KMS-11 (cell line): ENCODE results near the gene RGS7.

Experiments
- H2AFZ ChIP-seq: fragments of 200-600 bp; sonication (generic); 2 replicates; pipeline ENCODE4 v1.6.1; 2016; ENCODE audit warnings: antibody characterized with exemption, mixed run types, low read depth
- H3K27ac ChIP-seq: fragments of 200-600 bp; sonication (generic); 2 replicates; pipeline ENCODE4 v1.6.1; 2016; ENCODE audit warnings: mild to moderate bottlenecking, mixed run types
- H3K27me3 ChIP-seq: fragments of 200-600 bp; sonication (generic); 2 replicates; pipeline ENCODE4 v1.6.1; 2017; ENCODE audit warnings: mild to moderate bottlenecking, low read depth, mixed run types, moderate library complexity; ENCODE audit not compliant: insufficient read depth
- H3K36me3 ChIP-seq: fragments of 200-600 bp; sonication (generic); 2 replicates; pipeline ENCODE4 v1.6.1; 2017; ENCODE audit warnings: mild to moderate bottlenecking, mixed run types; ENCODE audit not compliant: insufficient read depth
- H3K4me1 ChIP-seq: fragments of 200-600 bp; sonication (generic); 2 replicates; pipeline ENCODE4 v1.6.1; 2016; ENCODE audit warnings: mild to moderate bottlenecking, low read depth, mixed run types; ENCODE audit not compliant: poor library complexity, severe bottlenecking
- H3K4me2 ChIP-seq: fragments of 200-600 bp; sonication (generic); 2 replicates; pipeline ENCODE4 v1.7.0; 2016; ENCODE audit warnings: mild to moderate bottlenecking, mixed run types
- H3K4me3 ChIP-seq: fragments of 200-600 bp; sonication (generic); IDR thresholded peaks from 2 replicates; pipeline ENCODE4 v1.6.1; 2017; ENCODE audit warnings: low read depth, low read length, mixed read lengths; ENCODE audit not compliant: insufficient read depth
- H3K79me2 ChIP-seq: fragments of 200-600 bp; sonication (generic); 2 replicates; pipeline ENCODE4 v1.6.1; 2016; ENCODE audit warnings: low read depth, mixed run types; ENCODE audit not compliant: insufficient read depth
- H3K9ac ChIP-seq: fragments of 200-600 bp; sonication (generic); 2 replicates; pipeline ENCODE4 v1.6.1; 2016; ENCODE audit warnings: mild to moderate bottlenecking, mixed run types
- H4K20me1 ChIP-seq: fragments of 200-600 bp; sonication (generic); 2 replicates; pipeline ENCODE4 v1.6.1; 2016; ENCODE audit warnings: mild to moderate bottlenecking, mixed run types; ENCODE audit not compliant: insufficient read depth
- TF ChIP-seq, protein P1 (sequence below): fragments of 200-600 bp; sonication (generic); conservative IDR thresholded peaks from 2 replicates; pipeline ENCODE4 v1.6.1; 2017; ENCODE audit warnings: low read depth, mild to moderate bottlenecking, antibody characterized with exemption, low read length, moderate library complexity, mixed read lengths

Gene RGS7

DNA sequence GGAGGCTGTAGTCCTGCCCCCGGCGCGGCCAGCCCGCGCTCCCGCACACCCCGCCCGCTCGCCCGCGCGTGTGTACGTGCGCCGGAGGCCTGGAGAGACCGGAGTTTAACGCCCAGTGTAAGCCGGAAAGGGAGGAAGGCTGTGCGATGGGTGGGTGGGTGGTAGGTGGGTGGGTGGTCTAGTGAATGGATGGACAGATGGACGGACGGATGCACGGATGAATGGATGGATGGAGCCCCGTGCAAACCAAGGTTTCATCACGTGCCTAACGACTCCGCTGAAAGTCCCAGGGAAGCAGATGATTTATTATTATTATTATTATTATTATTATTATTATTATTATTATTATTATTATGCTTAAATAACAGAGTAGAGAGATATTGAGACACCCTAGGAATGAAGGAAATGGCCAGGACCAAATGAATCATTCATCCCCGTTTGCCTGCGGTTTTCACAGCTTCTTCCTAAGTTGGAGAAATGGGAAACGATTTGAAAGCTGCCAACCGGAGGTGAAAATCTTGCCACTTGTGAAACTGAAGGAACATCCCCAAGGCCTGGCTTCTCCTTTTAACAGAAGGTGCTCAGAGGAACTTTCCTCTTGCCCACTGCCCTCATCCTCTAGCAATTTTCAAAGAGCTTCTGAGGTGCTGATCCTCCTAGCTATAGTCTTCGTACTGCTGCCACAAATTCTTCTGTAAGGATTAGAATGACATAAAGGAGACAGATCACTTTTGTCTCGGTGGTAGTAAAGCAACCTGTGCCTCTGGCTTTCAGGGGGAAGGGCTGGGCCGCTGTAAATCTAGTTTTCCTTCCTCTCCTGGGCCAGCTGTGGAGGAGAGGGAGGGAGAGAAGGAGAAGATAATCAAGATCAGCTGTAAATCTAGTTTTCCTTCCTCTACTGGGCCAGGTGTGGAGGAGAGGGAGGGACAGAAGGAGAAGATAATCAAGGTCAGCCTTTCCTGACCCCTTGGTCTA, 648 bp upstream of the RGS7 start:
- Histone ChIP-seq H3K9ac (no peak overlapping the region; the same call in 1 of the 2 replicates), H3K4me1 (no peaks in the 10 kb centered on the region), H4K20me1 (no peaks in the 10 kb centered on the region), H3K36me3 (no peaks in the 10 kb centered on the region), H3K79me2 (no peaks in the 10 kb centered on the region), H2AFZ (peak overlapping the region; percentile 72), H3K27me3 (no peaks in the 10 kb centered on the region), H3K27ac (no peak overlapping the region), H3K4me2 (peak overlapping the region; percentile 23; the same call in 1 of the 2 replicates), H3K4me3 (no peak overlapping the region)
- TF ChIP-seq, protein P1, sequence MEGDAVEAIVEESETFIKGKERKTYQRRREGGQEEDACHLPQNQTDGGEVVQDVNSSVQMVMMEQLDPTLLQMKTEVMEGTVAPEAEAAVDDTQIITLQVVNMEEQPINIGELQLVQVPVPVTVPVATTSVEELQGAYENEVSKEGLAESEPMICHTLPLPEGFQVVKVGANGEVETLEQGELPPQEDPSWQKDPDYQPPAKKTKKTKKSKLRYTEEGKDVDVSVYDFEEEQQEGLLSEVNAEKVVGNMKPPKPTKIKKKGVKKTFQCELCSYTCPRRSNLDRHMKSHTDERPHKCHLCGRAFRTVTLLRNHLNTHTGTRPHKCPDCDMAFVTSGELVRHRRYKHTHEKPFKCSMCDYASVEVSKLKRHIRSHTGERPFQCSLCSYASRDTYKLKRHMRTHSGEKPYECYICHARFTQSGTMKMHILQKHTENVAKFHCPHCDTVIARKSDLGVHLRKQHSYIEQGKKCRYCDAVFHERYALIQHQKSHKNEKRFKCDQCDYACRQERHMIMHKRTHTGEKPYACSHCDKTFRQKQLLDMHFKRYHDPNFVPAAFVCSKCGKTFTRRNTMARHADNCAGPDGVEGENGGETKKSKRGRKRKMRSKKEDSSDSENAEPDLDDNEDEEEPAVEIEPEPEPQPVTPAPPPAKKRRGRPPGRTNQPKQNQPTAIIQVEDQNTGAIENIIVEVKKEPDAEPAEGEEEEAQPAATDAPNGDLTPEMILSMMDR, result no peak

GRCh38 chr1:241356187-241356518, 852 bp downstream of the RGS7 start:
- Histone ChIP-seq H3K4me3 (no peak overlapping the region), H3K27me3 (no peaks in the 10 kb centered on the region), H2AFZ (0 out of 2 replicates have a peak overlapping the region, but pooled peaks have one; percentile 19), H3K36me3 (no peaks in the 10 kb centered on the region), H3K4me2 (peak overlapping the region; percentile 49), H3K9ac (no peak overlapping the region), H4K20me1 (no peaks in the 10 kb centered on the region), H3K4me1 (no peaks in the 10 kb centered on the region), H3K27ac (no peak overlapping the region), H3K79me2 (no peaks in the 10 kb centered on the region)
- TF ChIP-seq, protein P1, result no peak

DNA sequence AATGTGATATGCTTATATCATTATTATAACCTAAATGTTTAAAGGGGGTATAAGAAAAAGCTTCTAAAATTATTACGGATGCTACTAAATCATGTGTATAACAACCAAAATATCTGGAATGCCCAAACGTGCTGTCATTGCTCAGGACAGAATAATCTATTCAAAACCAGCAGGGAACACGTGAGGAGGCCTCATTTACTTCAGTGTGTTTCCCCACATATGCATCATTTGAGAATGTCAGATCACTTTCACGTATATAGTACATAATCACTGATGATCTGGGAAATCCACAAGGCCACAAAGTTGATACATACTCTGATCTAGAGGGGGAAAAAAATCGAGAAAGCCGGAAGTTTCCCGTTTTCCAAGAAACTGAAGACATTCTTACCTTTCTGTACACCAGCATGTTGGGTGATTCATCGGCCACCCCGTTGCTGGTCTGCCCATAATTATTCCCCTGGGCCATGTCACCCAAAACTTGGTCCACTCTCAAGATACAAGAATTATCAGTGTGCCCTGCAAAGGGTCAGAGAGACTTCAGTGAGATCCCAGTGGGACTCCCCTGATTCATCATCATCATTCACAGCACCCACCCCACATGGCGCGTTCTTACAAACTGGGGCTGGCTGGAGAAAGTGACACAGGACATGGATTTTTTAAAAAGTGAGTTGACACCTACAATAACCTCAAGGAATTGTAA, 1.5 kb downstream of the RGS7 start:
- Histone ChIP-seq H3K4me2 (no peak overlapping the region), H3K4me1 (no peaks in the 10 kb centered on the region), H3K4me3 (no peak overlapping the region), H3K36me3 (no peaks in the 10 kb centered on the region), H2AFZ (no peak overlapping the region), H3K9ac (no peak overlapping the region), H4K20me1 (no peaks in the 10 kb centered on the region), H3K27me3 (no peaks in the 10 kb centered on the region), H3K27ac (no peak overlapping the region), H3K79me2 (no peaks in the 10 kb centered on the region)
- TF ChIP-seq, protein P1, result no peak

- H3K79me2 ChIP-seq, result no peaks in the 10 kb centered on the region
- no peak overlapping the region for H3K9ac ChIP-seq
- no peak overlapping the region for H3K4me2 ChIP-seq
- TF ChIP-seq, protein P1, result no peak
- H4K20me1 ChIP-seq, result no peaks in the 10 kb centered on the region
- H2AFZ ChIP-seq, result no peak overlapping the region
- no peaks in the 10 kb centered on the region for H3K36me3 ChIP-seq
- no peak overlapping the region for H3K27ac ChIP-seq
- H3K4me1 ChIP-seq, result no peaks in the 10 kb centered on the region
- H3K4me3 ChIP-seq, result no peak overlapping the region
- no peaks in the 10 kb centered on the region for H3K27me3 ChIP-seq
These were observed 4.6 kb downstream of the RGS7 start for GRCh38 chr1:241352401-241352800.
